Loucy (cell line): ENCODE results near the gene TBX15.

Source experiments
- EZH2phosphoT487 ChIP-seq: fragments of 200-600 bp; IDR thresholded peaks from 2 replicates; pipeline ENCODE4 v1.6.1; 2018; ENCODE audit warnings: antibody characterized with exemption, mild to moderate bottlenecking, moderate library complexity, borderline replicate concordance
- TF ChIP-seq, protein P1 (sequence below): fragments of 200-600 bp; sonication (generic); conservative IDR thresholded peaks from 2 replicates; pipeline ENCODE4 v1.5.1; 2014; ENCODE audit warnings: mild to moderate bottlenecking, antibody characterized with exemption, low read length

- TF ChIP-seq, protein P1, sequence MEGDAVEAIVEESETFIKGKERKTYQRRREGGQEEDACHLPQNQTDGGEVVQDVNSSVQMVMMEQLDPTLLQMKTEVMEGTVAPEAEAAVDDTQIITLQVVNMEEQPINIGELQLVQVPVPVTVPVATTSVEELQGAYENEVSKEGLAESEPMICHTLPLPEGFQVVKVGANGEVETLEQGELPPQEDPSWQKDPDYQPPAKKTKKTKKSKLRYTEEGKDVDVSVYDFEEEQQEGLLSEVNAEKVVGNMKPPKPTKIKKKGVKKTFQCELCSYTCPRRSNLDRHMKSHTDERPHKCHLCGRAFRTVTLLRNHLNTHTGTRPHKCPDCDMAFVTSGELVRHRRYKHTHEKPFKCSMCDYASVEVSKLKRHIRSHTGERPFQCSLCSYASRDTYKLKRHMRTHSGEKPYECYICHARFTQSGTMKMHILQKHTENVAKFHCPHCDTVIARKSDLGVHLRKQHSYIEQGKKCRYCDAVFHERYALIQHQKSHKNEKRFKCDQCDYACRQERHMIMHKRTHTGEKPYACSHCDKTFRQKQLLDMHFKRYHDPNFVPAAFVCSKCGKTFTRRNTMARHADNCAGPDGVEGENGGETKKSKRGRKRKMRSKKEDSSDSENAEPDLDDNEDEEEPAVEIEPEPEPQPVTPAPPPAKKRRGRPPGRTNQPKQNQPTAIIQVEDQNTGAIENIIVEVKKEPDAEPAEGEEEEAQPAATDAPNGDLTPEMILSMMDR: no peak
- TF ChIP-seq EZH2phosphoT487: no peak
Measured at GRCh38 chr1:118973531-118974137, 14.5 kb downstream of the TBX15 start.
